ENCODE measurements around the gene AP3S1. TPM values are rescaled to one million over a fixed set of nuclear protein-coding genes. Genes with fewer than 3 reads are reported as not detected.
A peak's percentile ranks its signal among the peaks of the same experiment; 100 is the strongest.

Gene AP3S1
- total and polyA plus RNA-seq, 2 of the 13 experiments (the other 11 are each of a cell fraction or from before 2014, with no cell fraction given), result 50.5 to 85.9 TPM

- TF ChIP-seq JUN (CRISPR knock-in tag; IDR thresholded peaks at IDR 0.05) (no peak), ZZZ3 (CRISPR knock-in tag; IDR thresholded peaks at IDR 0.05; ENCODE audit: borderline replicate concordance) (no peak), THAP7 (CRISPR knock-in tag; IDR thresholded peaks at IDR 0.05) (peak; percentile 64; the same call in 1 of the 2 replicates), ZNF274 (CRISPR knock-in tag; IDR thresholded peaks at IDR 0.05) (peak; percentile 86), SMARCC2 (IDR thresholded peaks at IDR 0.05) (no peak), TARDBP (CRISPR knock-in tag; IDR thresholded peaks at IDR 0.05) (peak; percentile 47; the same call in 1 of the 2 replicates), YY1 (IDR thresholded peaks at IDR 0.05; ENCODE audit: insufficient read depth, insufficient replicate concordance, low read depth, low read length) (peak; percentile 97), TMF1 (CRISPR knock-in tag; IDR thresholded peaks at IDR 0.05; ENCODE audit: low read depth) (no peak), ZFP82 (CRISPR knock-in tag; IDR thresholded peaks at IDR 0.05; ENCODE audit: borderline replicate concordance) (peak; percentile 22; the same call in 1 of the 2 replicates), ZNF382 (CRISPR knock-in tag; IDR thresholded peaks at IDR 0.05; ENCODE audit: borderline replicate concordance) (no peak), SP1 (IDR thresholded peaks at IDR 0.05) (no peak), SP1 (CRISPR knock-in tag; IDR thresholded peaks at IDR 0.05) (peak; percentile 93), TCF7L2 (IDR thresholded peaks at IDR 0.05; ENCODE audit: low read depth, low read length) (no peak), HNRNPUL1 (IDR thresholded peaks at IDR 0.05; ENCODE audit: low read depth, low read length) (no peak), MYPOP (CRISPR knock-in tag; IDR thresholded peaks at IDR 0.05) (peak; percentile 71; the same call in 1 of the 2 replicates), IKZF5 (CRISPR knock-in tag; IDR thresholded peaks at IDR 0.05) (peak; percentile 87), ZFP91 (CRISPR knock-in tag; IDR thresholded peaks at IDR 0.05; ENCODE audit: borderline replicate concordance) (peak; percentile 89), KLF6 (CRISPR knock-in tag; IDR thresholded peaks at IDR 0.05) (peak; percentile 96), ZHX1 (CRISPR knock-in tag; IDR thresholded peaks at IDR 0.05; ENCODE audit: low read depth) (peak; percentile 72), AGO2 (optimal IDR thresholded peaks at IDR 0.05; ENCODE audit: low read depth, low read length) (no peak)
Observed at GRCh38 chr5:115841382-115842088, at the start of gene AP3S1, which contains the start of gene ATG12 (continued).

Data from HepG2 (cell line).